OCI-LY3 (cell line): ENCODE measurements around the gene RAP1GAP.
A peak's percentile ranks its signal among the peaks of the same experiment; 100 is the strongest.

Experiments used
- H2AFZ ChIP-seq: fragments of 200-600, 300-600 bp; shearing (Covaris generic); 2 replicates; pipeline ENCODE4 v1.6.0; 2014; ENCODE audit warnings: antibody characterized with exemption, low read depth, low read length
- H3K27ac ChIP-seq: fragments of 200-600, 300-600 bp; sonication (generic); 2 replicates; pipeline ENCODE4 v1.5.1; 2014; ENCODE audit warnings: mild to moderate bottlenecking, low read length, moderate library complexity, mixed read lengths
- H3K27me3 ChIP-seq: fragments of 200-600, 300-600 bp; sonication (generic); 2 replicates; pipeline ENCODE4 v1.6.1; 2014; ENCODE audit warnings: low read depth, low read length, mixed read lengths
- H3K36me3 ChIP-seq: fragments of 200-600, 300-600 bp; sonication (generic); replicated peaks from 2 replicates; pipeline ENCODE3; 2014; ENCODE audit warnings: low read depth, low read length, mixed read lengths
- H3K4me1 ChIP-seq: fragments of 300-600, 200-600 bp; sonication (generic); 2 replicates; pipeline ENCODE4 v1.6.1; 2014; ENCODE audit warnings: low read length, mixed read lengths
- H3K4me2 ChIP-seq: fragments of 200-600, 300-600 bp; sonication (generic); 2 replicates; pipeline ENCODE4 v1.6.1; 2014; ENCODE audit warnings: low read length, mixed read lengths
- H3K4me3 ChIP-seq: fragments of 300-600, 200-600 bp; sonication (generic); 2 replicates; pipeline ENCODE4 v1.5.1; 2014; ENCODE audit warnings: antibody characterized with exemption, mild to moderate bottlenecking, low read length, moderate library complexity
- H3K79me2 ChIP-seq: fragments of 300-600, 200-600 bp; shearing (Covaris generic); 2 replicates; pipeline ENCODE4 v1.6.1; 2014; ENCODE audit warnings: mild to moderate bottlenecking, low read length, mixed read lengths
- H3K9ac ChIP-seq: fragments of 300-600, 200-600 bp; shearing (Covaris generic); 2 replicates; pipeline ENCODE4 v1.6.0; 2014; ENCODE audit warnings: mild to moderate bottlenecking, low read length, moderate library complexity
- H3K9me3 ChIP-seq: fragments of 200-600, 300-600 bp; shearing (Covaris generic); 2 replicates; pipeline ENCODE4 v1.6.1; 2014; ENCODE audit warnings: low read length, mixed read lengths; ENCODE audit not compliant: insufficient read depth
- H4K20me1 ChIP-seq: fragments of 200-600, 300-600 bp; sonication (generic); 2 replicates; pipeline ENCODE4 v1.6.1; 2016; ENCODE audit warnings: low read length, mixed read lengths; ENCODE audit not compliant: insufficient read depth
- EZH2phosphoT487 ChIP-seq: fragments of 200-600 bp; shearing (Covaris generic); IDR thresholded peaks from 2 replicates; pipeline ENCODE4 v1.6.1; 2018; ENCODE audit warnings: antibody characterized with exemption, mixed run types, low read depth
- TF ChIP-seq, protein P1 (sequence below): fragments of 200-600, 300-600 bp; sonication (generic); IDR thresholded peaks from 2 replicates; pipeline ENCODE4 v1.5.1; 2014; ENCODE audit warnings: antibody characterized with exemption, low read length, low read depth

Gene RAP1GAP

DNA sequence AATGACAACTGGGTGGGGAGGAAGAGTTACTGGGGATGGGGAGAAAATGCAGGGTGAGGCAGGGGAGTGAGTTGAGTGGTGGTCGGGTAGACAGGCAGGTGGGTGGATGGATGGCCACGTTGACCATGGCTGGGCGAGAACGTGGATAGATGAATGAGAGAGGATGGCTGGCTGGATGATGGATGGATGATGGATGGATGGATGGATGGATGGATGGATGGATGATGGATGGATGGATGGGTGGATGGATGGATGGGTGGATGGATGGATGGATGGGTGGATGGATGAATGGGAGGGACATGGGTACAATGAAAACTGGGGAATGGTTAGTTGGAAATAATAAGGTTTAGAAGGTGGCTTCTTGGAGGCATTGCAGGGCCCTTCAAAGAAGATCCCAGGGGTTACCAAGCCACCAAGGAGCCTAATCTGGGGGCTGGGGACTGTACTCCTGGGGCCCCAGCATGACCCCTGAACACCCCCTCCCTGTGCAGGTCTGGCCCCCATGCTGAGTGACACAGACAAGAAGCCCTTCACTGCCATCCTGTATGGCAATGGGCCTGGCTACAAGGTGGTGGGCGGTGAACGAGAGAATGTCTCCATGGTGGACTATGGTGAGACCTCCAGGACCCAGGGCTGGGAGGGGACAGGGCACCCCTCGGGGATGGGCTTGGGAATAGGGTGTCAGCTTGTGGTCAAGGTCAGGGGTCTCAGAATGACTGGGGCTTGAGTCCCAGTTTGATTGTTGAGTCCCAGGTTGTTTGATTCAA, 92.9 kb downstream of the RAP1GAP start:
- no peak for TF ChIP-seq EZH2phosphoT487
- TF ChIP-seq, protein P1, sequence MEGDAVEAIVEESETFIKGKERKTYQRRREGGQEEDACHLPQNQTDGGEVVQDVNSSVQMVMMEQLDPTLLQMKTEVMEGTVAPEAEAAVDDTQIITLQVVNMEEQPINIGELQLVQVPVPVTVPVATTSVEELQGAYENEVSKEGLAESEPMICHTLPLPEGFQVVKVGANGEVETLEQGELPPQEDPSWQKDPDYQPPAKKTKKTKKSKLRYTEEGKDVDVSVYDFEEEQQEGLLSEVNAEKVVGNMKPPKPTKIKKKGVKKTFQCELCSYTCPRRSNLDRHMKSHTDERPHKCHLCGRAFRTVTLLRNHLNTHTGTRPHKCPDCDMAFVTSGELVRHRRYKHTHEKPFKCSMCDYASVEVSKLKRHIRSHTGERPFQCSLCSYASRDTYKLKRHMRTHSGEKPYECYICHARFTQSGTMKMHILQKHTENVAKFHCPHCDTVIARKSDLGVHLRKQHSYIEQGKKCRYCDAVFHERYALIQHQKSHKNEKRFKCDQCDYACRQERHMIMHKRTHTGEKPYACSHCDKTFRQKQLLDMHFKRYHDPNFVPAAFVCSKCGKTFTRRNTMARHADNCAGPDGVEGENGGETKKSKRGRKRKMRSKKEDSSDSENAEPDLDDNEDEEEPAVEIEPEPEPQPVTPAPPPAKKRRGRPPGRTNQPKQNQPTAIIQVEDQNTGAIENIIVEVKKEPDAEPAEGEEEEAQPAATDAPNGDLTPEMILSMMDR: no peak
- H2AFZ ChIP-seq: no peak overlapping the region
- H3K4me1 ChIP-seq: no peaks in the 10 kb centered on the region
- no peak overlapping the region for H3K27ac ChIP-seq
- no peak overlapping the region for H3K4me2 ChIP-seq
- H4K20me1 ChIP-seq: no peaks in the 10 kb centered on the region
- no peaks in the 10 kb centered on the region for H3K9me3 ChIP-seq
- H3K9ac ChIP-seq: no peak overlapping the region
- H3K79me2 ChIP-seq: no peaks in the 10 kb centered on the region
- no peaks in the 10 kb centered on the region for H3K27me3 ChIP-seq
- no peaks in the 10 kb centered on the region for H3K36me3 ChIP-seq
- H3K4me3 ChIP-seq: no peak overlapping the region

DNA sequence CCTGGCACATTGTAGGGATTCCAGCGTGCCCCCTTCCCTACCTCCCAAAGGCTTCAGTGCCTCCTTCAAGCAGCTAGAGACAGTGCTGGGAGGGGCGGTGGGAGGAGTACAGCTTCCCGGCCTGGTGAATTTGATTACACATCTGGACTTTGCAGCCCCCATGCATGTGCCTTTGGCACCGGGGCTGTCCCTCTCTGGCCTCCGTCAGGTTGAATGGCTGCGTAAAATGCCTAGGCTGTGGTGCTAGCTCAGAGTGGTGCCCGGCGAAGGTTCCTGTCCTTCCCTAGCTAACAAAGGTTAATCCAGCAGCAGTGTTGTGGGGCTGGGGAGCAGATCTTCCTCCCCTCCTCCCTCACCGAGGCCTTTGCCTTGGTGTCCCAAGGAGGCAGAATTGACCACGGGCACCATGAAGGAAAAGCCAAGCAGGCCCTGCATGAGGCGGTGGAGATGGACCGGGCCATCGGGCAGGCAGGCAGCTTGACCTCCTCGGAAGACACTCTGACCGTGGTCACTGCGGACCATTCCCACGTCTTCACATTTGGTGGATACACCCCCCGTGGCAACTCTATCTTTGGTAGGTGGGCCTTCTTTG, 93.7 kb downstream of the RAP1GAP start:
- Histone ChIP-seq H3K4me3 (no peak overlapping the region), H3K79me2 (no peaks in the 10 kb centered on the region), H3K4me1 (no peaks in the 10 kb centered on the region), H3K27me3 (no peaks in the 10 kb centered on the region), H3K9ac (no peak overlapping the region), H3K4me2 (no peak overlapping the region), H4K20me1 (no peaks in the 10 kb centered on the region), H3K9me3 (no peaks in the 10 kb centered on the region), H3K36me3 (no peaks in the 10 kb centered on the region), H2AFZ (no peak overlapping the region), H3K27ac (no peak overlapping the region)
- TF ChIP-seq, protein P1: no peak
- TF ChIP-seq EZH2phosphoT487: no peak

DNA sequence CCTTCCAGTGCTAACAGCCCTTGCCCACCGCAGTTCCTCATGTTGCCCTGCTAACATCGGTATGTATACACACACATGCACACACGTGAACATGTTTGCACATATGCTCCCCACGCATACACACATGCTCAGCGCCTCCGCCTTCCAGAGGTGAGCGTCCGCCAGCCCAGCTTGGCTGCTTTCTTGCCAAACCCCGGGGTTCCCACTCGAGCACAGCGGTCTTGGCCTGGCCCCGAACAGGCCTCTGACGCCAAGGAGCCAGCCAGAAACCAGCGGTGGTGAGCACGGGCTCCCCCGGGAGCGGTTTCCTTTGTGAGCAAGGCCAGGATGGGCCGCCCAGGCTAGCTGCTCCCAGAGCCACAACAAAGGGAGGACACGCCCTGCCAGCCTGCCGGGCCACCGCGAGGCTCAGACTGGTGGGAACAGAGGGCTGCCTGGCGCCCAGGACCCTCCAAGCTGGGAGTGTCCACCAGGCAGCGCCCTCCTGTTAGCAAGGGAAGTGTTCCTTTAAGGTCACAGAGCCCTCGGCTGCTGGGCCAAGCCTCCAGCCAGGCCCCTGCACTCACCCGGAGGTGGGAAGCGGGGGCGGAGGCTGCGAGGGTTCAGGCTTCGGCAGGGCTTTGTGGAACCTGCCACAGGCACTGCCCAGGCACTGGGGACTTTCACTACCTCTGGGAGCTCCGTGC, 94.5 kb downstream of the RAP1GAP start:
- no peak overlapping the region for H3K9ac ChIP-seq
- no peaks in the 10 kb centered on the region for H3K4me1 ChIP-seq
- H3K27me3 ChIP-seq: no peaks in the 10 kb centered on the region
- H3K79me2 ChIP-seq: no peaks in the 10 kb centered on the region
- H4K20me1 ChIP-seq: no peaks in the 10 kb centered on the region
- H3K27ac ChIP-seq: no peak overlapping the region
- H3K4me3 ChIP-seq: no peak overlapping the region
- no peak overlapping the region for H2AFZ ChIP-seq
- no peak for TF ChIP-seq EZH2phosphoT487
- TF ChIP-seq, protein P1: no peak
- no peak overlapping the region for H3K4me2 ChIP-seq
- H3K9me3 ChIP-seq: no peaks in the 10 kb centered on the region
- H3K36me3 ChIP-seq: no peaks in the 10 kb centered on the region

DNA sequence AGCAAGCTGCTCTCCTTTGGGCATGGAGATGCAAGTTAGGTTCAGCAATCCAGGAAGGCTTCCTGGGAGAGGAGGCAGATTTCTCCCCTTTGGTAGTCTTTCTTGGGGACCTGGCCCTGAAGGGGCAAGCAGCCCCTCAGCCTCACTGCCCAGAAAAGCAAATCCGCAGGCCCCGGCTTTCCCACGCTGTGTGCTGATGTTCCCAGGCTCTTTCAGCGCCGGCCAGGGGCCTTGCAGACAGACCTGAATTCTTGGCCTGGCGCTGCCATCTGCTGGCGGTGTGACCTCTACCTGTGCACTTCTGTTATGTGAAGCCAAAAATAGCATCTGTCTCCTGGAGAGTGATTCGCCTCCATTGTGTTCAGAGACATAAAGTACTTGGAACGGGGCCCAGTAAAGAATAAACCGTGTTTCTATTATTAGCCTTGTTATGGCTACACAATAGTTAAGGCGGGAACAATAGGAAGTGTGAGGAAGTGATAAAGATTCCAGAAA, 95.1 kb downstream of the RAP1GAP start:
- Histone ChIP-seq H3K4me2 (no peak overlapping the region), H3K9me3 (no peaks in the 10 kb centered on the region), H3K36me3 (no peaks in the 10 kb centered on the region), H3K9ac (no peak overlapping the region), H3K27ac (no peak overlapping the region), H3K4me1 (no peaks in the 10 kb centered on the region), H3K27me3 (no peaks in the 10 kb centered on the region), H3K4me3 (no peak overlapping the region), H2AFZ (no peak overlapping the region), H4K20me1 (no peaks in the 10 kb centered on the region), H3K79me2 (no peaks in the 10 kb centered on the region)
- TF ChIP-seq EZH2phosphoT487: no peak
- TF ChIP-seq, protein P1: peak; percentile 60
